ENCODE measurements around the gene PPFIA4.
A peak's percentile ranks its signal among the peaks of the same experiment; 100 is the strongest.

Gene PPFIA4

GRCh38 chr1:203112475-203112874, 86.2 kb downstream of the PPFIA4 start:
- Histone ChIP-seq H3K9me3 (ENCODE audit: insufficient read depth, low read length) (no peaks in the 10 kb centered on the region), H3K27me3 (ENCODE audit: insufficient read depth, insufficient read length) (peaks cover 26% of the 10 kb centered on the region), H3K36me3 (ENCODE audit: insufficient read depth, insufficient read length, low read length) (no peaks in the 10 kb centered on the region), H3K4me3 (ENCODE audit: insufficient read length, low read depth) (no peak overlapping the region), H3K9ac (ENCODE audit: insufficient read length, low read depth) (no peak overlapping the region), H3K4me1 (ENCODE audit: insufficient read depth, insufficient read length) (peaks cover 3% of the 10 kb centered on the region)
- no peak for TF ChIP-seq SUZ12 (IDR thresholded peaks at IDR 0.05; ENCODE audit: extremely low read depth, insufficient read depth, insufficient read length)
- TF ChIP-seq ZNF274 (IDR thresholded peaks at IDR 0.05; ENCODE audit: low read depth, low read length): no peak
- no peak for TF ChIP-seq YY1 (IDR thresholded peaks at IDR 0.05; ENCODE audit: insufficient read depth, insufficient read length)
- no peak for DNase-seq (ENCODE audit: low read depth, low spot score)

DNA sequence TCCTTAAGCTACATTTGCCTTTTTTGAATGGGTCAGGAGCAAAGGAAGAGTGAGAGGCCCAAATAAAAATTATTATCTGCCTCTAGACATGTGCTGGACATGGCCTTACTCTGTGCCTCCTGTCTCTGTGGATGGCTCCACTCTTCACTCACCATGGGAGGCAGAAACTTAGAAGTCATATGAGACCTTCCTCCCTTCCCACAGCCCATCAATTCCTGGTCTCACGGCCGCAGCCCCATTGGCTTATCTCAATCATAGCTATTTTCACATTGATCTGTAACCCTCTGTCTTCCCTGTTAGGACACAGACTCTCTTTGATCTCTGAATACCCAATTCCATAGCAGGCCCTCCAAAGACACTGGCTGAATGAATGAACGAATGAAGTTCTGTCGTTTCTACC, 87.0 kb downstream of the PPFIA4 start:
- H3K36me3 ChIP-seq (ENCODE audit: insufficient read depth, insufficient read length, low read length): no peaks in the 10 kb centered on the region
- H3K4me3 ChIP-seq (ENCODE audit: insufficient read length, low read depth): no peak overlapping the region
- H3K9ac ChIP-seq (ENCODE audit: insufficient read length, low read depth): no peak overlapping the region
- no peaks in the 10 kb centered on the region for H3K9me3 ChIP-seq (ENCODE audit: insufficient read depth, low read length)
- peaks cover 3% of the 10 kb centered on the region for H3K4me1 ChIP-seq (ENCODE audit: insufficient read depth, insufficient read length)
- peaks cover 33% of the 10 kb centered on the region for H3K27me3 ChIP-seq (ENCODE audit: insufficient read depth, insufficient read length)
- no peak for TF ChIP-seq YY1 (IDR thresholded peaks at IDR 0.05; ENCODE audit: insufficient read depth, insufficient read length)
- DNase-seq (ENCODE audit: low read depth, low spot score): no peak

DNA sequence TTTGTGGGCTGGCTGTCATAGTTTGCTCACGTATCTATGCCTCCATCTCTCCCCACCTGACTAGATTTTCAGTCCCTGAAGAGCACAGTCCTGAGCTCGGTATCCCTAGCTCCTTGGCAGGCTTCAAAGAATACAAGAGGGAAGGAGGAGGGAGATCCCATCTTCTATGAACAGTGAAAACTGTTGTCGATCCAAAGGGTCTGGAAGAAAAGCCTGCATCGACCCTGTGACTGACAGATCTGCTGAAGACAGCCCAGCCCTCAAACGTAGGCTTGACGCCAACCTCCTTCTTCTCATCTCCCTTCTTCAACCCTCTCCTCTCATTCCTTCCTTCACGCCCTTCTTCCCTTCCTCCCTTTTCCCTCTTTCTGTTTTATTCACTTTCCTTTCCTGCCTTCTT, 87.9 kb downstream of the PPFIA4 start:
- H3K9me3 ChIP-seq (ENCODE audit: insufficient read depth, low read length): no peaks in the 10 kb centered on the region
- no peak overlapping the region for H3K4me3 ChIP-seq (ENCODE audit: insufficient read length, low read depth)
- DNase-seq (ENCODE audit: low read depth, low spot score): no peak
- TF ChIP-seq ZNF274 (IDR thresholded peaks at IDR 0.05; ENCODE audit: low read depth, low read length): no peak
- TF ChIP-seq SUZ12 (IDR thresholded peaks at IDR 0.05; ENCODE audit: extremely low read depth, insufficient read depth, insufficient read length): no peak
- no peak for TF ChIP-seq YY1 (IDR thresholded peaks at IDR 0.05; ENCODE audit: insufficient read depth, insufficient read length)
- H3K27me3 ChIP-seq (ENCODE audit: insufficient read depth, insufficient read length): peaks cover 42% of the 10 kb centered on the region
- no peak overlapping the region for H3K9ac ChIP-seq (ENCODE audit: insufficient read length, low read depth)
- H3K4me1 ChIP-seq (ENCODE audit: insufficient read depth, insufficient read length): peaks cover 3% of the 10 kb centered on the region
- no peaks in the 10 kb centered on the region for H3K36me3 ChIP-seq (ENCODE audit: insufficient read depth, insufficient read length, low read length)

DNA sequence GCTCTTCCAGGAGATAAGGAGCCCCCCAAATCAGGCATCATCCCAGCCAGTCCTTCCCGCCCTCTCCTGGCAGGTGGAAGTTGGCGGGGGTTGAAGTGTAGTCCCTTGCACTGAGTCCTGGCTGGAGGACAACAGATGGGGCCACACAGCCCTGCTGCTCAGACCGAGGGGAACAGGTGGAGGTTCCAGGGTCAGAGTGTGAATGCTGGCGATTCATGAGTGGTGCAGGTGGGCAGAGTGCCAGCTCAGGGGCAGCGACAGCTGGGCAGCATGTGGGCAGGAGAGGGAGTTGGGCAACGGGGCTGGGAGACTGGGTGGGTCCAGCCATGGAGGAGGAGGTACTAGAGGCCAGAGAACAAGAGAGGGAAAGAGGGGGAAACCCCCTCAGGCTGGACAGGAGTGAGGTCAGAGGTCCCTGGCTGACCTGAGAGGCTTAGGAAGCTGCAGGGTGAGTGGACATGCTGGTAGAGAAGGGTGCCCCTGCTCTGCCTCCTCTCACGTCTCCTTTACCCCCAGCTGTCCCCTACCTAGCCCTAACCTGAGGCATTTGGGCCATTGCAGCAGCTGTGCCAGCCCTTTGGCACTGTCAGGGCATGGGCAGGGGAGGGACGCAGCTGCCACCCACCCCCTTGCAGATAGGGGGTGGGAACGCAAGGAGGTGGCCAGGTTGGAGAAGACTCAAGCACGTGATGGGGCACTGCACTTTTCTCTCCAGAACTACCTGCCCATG, 90.0 kb downstream of the PPFIA4 start:
- Histone ChIP-seq H3K9me3 (ENCODE audit: insufficient read depth, low read length) (no peaks in the 10 kb centered on the region), H3K4me1 (ENCODE audit: insufficient read depth, insufficient read length) (peaks cover 3% of the 10 kb centered on the region), H3K4me3 (ENCODE audit: insufficient read length, low read depth) (no peak overlapping the region), H3K27me3 (ENCODE audit: insufficient read depth, insufficient read length) (peaks cover 50% of the 10 kb centered on the region), H3K9ac (ENCODE audit: insufficient read length, low read depth) (no peak overlapping the region), H3K36me3 (ENCODE audit: insufficient read depth, insufficient read length, low read length) (no peaks in the 10 kb centered on the region)
- no peak for DNase-seq (ENCODE audit: low read depth, low spot score)
- no peak for TF ChIP-seq SUZ12 (IDR thresholded peaks at IDR 0.05; ENCODE audit: extremely low read depth, insufficient read depth, insufficient read length)
- TF ChIP-seq YY1 (IDR thresholded peaks at IDR 0.05; ENCODE audit: insufficient read depth, insufficient read length): no peak
- TF ChIP-seq ZNF274 (IDR thresholded peaks at IDR 0.05; ENCODE audit: low read depth, low read length): no peak

GRCh38 chr1:203117611-203118575, 91.6 kb downstream of the PPFIA4 start:
- Histone ChIP-seq H3K27me3 (ENCODE audit: insufficient read depth, insufficient read length) (peaks cover 59% of the 10 kb centered on the region), H3K4me1 (ENCODE audit: insufficient read depth, insufficient read length) (peaks cover 3% of the 10 kb centered on the region), H3K9me3 (ENCODE audit: insufficient read depth, low read length) (no peaks in the 10 kb centered on the region), H3K36me3 (ENCODE audit: insufficient read depth, insufficient read length, low read length) (no peaks in the 10 kb centered on the region), H3K9ac (ENCODE audit: insufficient read length, low read depth) (peak overlapping the region; percentile 22), H3K4me3 (ENCODE audit: insufficient read length, low read depth) (no peak overlapping the region)
- peak; percentile 94 for DNase-seq (ENCODE audit: low read depth, low spot score)
- TF ChIP-seq ZNF274 (IDR thresholded peaks at IDR 0.05; ENCODE audit: low read depth, low read length) (no peak), SUZ12 (IDR thresholded peaks at IDR 0.05; ENCODE audit: extremely low read depth, insufficient read depth, insufficient read length) (no peak), YY1 (IDR thresholded peaks at IDR 0.05; ENCODE audit: insufficient read depth, insufficient read length) (no peak)

GRCh38 chr1:203120325-203121153, 94.2 kb downstream of the PPFIA4 start:
- DNase-seq (ENCODE audit: low read depth, low spot score): no peak
- Histone ChIP-seq H3K4me1 (ENCODE audit: insufficient read depth, insufficient read length) (peaks cover 4% of the 10 kb centered on the region), H3K4me3 (ENCODE audit: insufficient read length, low read depth) (no peak overlapping the region), H3K27me3 (ENCODE audit: insufficient read depth, insufficient read length) (peaks cover 52% of the 10 kb centered on the region), H3K9me3 (ENCODE audit: insufficient read depth, low read length) (no peaks in the 10 kb centered on the region), H3K36me3 (ENCODE audit: insufficient read depth, insufficient read length, low read length) (no peaks in the 10 kb centered on the region), H3K9ac (ENCODE audit: insufficient read length, low read depth) (no peak overlapping the region)
- TF ChIP-seq SUZ12 (IDR thresholded peaks at IDR 0.05; ENCODE audit: extremely low read depth, insufficient read depth, insufficient read length) (no peak), ZNF274 (IDR thresholded peaks at IDR 0.05; ENCODE audit: low read depth, low read length) (no peak), YY1 (IDR thresholded peaks at IDR 0.05; ENCODE audit: insufficient read depth, insufficient read length) (no peak)
